NCI-H2107 (cell line): ENCODE results near the gene WDR37.

Source experiments
- DNase-seq: peaks from one replicate; lab custom pipeline; 2025; lab: John Stamatoyannopoulos, UW

Gene WDR37

DNA sequence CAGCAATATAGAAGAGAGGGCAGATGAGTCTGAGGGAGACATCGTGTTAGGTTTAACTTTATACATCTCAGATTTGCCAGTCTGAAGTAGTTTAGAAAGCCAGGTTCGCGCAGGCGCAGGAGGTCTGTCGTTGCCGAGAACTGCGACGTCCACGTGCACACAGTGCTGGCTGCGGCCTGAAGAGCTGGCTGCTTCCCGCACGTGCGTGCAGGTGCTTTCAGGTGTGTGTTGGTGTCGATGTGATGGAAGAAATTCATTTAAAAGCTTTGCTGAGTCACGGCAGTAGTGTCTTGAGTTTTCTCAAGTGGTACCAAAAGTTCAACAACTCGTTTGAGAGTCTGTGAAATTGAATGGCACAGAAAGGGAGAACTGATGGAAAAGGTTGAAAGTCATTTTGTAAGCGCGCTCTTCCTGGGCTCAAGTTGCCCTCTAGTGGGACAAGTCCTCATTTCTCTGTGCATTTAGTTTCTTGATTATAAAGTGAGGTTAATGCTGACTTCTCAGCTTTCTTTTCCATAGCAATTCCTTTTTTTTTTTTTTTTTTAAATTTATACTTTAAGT lies 18.6 kb downstream of the WDR37 start:
- no peak for DNase-seq

- no peak for DNase-seq
Measured at GRCh38 chr10:1078668-1079067, 22.5 kb downstream of the WDR37 start.

DNA sequence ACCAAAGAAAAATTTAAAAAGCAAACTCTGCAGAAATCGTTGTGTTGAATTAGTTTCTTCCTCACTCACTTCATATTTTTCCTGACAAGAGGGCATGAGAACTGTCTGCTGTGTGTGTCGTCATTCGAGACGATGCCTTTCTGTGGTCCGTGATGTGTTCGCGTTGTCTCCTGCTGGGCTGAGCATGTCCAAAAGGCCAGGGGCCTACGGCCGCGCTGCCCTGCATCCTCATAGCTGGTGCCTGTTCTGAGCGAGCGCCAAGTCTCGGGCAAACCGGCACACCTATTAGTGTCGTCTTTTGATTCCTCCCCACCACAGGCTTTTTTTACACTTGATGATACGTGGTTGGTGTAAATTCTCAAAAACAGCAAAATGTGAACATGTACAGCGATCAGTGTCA lies 27.4 kb downstream of the WDR37 start:
- DNase-seq = no peak

- no peak for DNase-seq
Measured at GRCh38 chr10:1084011-1084950, 28.1 kb downstream of the WDR37 start.

DNA sequence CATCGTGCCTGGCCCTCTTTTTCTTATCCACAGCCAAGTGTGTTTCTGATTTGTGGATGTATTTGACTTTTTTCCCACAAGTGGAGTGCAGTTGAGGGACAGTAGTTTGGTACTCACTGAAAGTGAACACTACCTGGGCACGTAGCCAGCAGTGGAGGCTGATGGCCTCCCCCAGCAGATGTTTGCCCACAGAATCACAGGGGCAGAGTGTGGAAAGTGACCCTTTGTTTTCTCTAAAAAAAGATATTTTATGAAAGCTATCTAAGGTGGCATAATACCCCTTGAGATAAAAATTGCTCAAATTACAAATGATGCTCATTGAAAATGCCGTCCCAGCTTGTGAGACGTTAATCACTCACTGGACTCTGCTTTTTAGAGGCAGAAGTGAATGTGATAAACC lies 29.1 kb downstream of the WDR37 start:
- DNase-seq = no peak

- DNase-seq = no peak
Measured at GRCh38 chr10:1086787-1087186, 30.6 kb downstream of the WDR37 start.

DNA sequence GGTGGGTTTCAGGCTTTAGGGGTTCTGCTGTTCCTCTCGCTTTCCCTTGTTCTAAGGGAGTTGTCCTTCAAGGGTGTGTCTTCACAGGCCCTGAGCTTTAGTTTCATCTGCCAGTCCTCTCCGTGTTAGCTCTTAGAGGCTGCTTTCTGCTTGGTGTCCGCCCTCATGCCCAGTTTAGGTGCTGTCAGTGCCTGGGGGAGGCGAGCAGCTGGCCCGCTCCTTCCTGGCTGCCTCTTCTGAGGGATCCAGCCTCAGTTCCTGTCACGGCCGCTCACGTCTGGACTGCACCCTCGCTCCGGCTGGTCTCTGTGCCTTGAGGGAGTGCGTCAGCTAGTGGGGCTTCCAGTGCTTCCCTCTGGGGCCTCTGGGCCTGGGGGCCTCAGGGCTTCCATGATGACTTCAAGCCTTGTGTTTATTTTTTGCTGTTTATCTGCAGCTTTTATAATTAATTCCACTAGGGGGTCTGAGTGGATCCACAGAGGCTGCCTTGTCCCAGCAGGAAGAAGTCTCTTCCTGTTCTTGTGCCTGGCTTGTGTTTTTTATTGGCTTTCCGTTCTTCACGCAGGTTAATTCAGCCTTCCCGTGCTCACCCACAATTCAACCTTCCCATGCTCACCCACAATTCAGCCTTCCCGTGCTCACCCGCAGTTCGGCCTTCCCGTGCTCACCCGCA lies 33.0 kb downstream of the WDR37 start:
- no peak for DNase-seq

GRCh38 chr10:1090696-1091095 lies 34.5 kb downstream of the WDR37 start:
- no peak for DNase-seq

- no peak for DNase-seq
Measured at GRCh38 chr10:1093696-1094095, 37.5 kb downstream of the WDR37 start.

DNA sequence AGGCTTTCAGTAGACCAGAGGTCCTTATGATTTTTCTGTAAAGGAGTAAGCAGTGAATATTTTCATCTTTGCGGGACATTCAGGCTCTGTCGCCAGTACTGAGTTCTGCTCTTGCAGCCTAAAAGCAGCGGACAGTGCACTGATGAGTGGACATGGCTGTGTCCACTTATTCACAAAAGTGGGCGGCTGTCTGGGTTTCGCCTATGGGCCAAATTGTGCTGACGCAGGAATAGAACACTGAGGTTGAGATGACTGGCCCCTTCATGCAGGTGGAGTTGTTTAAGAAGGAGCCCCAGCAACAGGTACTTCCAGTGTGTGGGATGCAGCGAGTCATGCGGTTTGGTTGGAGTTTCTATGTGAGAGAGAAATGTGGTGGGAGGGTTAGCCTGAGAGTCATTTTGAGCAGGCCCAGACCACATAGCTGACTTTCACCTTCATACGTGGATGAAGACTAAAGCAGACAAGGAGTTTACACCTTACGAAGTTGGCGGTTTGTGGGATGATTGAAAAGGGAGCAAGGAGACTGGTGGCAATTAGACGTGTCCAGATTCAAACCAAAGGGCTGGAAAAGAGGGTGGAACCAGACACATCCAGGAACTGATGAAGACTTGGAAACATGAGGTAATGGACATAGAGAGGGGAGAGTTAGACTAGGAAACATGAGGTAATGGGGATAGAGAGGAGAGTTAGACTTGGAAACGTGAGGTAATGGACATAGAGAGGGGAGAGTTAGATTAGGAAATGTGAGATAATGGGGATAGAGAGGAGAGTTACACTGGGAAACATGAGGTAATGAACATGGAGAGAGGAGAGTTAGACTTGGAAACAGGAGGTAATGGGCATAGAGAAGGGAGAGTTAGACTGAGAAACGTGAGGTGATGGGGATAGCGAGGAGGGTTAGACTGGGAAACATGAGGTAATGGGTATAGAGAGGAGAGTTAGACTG lies 38.2 kb downstream of the WDR37 start:
- DNase-seq = no peak

- no peak for DNase-seq
Measured at GRCh38 chr10:1095498-1095897, 39.3 kb downstream of the WDR37 start.

- DNase-seq = no peak
Measured at GRCh38 chr10:1096287-1096889, 40.2 kb downstream of the WDR37 start.

- no peak for DNase-seq
Measured at GRCh38 chr10:1097436-1097835, 41.3 kb downstream of the WDR37 start.

DNA sequence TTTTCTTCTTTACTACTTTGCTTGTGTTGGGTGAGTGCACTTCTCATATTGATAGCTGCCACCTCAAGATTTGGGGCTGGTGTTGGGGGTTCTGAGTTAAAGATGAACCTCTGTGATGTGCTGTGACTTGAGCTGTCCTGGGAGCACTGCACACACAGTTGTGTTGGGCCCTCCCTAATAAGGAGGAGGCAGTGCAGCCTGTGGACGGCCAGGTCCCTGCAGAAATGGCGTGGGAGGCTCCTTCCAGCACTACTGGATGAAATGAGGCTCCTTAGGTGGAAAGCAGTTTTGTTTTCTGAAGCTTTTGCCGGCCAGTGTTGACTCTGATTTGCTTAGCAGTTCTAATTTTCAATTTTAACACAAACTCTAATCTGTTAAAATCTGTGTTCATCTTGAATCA lies 44.0 kb downstream of the WDR37 start:
- DNase-seq = no peak

DNA sequence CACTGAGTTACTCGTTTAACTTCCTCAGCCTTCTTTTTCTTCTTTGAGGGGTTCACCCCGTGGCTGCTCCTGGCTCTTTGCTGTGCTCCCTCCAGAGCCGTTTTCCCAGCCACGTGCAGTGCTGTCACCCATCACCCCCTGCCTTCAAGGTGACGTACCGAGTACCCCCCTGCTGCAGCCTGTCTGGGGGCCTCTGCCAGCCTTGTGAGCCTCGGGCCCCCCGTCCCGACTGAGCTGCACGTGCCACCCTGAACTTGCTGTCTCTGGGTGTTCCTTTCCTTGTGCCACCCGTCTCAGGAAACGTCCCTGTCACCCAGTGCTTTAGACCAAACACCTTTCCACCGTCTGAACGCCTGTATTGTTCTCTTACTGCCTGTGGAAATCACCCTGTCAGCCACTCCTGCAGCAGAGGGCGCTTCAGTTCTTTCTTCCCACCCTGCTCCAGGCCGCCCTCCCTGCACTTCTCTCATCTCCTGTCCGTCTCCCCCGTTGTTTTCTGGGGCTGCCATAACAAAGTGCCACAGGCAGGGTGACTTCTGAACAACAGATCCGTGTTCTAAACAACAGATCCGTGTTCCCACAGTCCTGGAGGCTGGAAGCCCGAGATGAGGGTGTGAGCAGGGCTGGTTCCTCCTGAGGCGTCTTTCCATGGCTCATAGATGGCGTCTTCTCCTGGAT lies 44.6 kb downstream of the WDR37 start:
- no peak for DNase-seq

GRCh38 chr10:1101946-1102345 lies 45.8 kb downstream of the WDR37 start:
- DNase-seq = no peak

- no peak for DNase-seq
Measured at GRCh38 chr10:1102416-1102815, 46.2 kb downstream of the WDR37 start.

DNA sequence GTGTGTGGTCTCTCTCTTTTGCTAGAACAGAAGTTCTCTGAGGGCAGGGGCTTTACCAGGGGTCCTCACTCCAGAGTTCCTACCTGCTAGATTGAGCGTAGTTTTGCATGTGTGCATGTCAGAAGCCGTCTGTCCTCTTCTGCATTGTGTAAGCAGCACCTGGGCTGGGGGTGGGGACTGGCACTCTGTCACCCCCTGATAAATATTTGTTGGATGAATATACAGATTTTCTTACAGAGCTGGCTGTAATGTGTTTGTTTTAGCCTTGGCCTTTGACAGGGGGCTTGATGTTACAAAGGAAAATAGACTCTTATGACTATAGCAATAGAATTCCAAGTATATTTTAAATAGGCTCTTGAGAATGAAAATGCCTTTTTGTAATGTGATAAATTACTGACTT lies 46.6 kb downstream of the WDR37 start:
- no peak for DNase-seq

- DNase-seq = no peak
Measured at GRCh38 chr10:1103551-1103950, 47.4 kb downstream of the WDR37 start.

- no peak for DNase-seq
Measured at GRCh38 chr10:1104971-1105370, 48.8 kb downstream of the WDR37 start.

- no peak for DNase-seq
Measured at GRCh38 chr10:1107004-1107403, 50.8 kb downstream of the WDR37 start.
